ENCODE results near the gene GMDS.

GMDS gene

DNA sequence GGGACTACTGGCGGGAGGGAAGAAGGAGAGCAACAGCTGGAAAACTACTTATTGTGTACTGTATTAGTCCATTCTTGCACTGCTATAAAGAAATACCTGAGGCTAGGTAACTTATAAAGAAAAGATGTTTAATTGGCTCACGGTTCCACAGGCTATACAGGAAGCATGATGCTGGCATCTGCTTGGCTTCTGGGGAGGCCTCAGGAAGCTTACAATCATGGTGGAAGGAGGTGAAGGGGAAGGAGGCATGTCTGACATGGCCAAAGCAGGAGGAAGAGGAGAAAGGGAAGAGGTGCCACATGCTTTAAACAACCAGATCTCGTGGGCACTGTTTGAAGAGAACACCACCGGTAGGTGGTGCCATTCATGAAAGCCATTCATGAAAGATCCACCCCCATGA is 67.3 kb downstream of the GMDS start:
- DNase-seq (ENCODE audit: low read depth), result no peak

DNA sequence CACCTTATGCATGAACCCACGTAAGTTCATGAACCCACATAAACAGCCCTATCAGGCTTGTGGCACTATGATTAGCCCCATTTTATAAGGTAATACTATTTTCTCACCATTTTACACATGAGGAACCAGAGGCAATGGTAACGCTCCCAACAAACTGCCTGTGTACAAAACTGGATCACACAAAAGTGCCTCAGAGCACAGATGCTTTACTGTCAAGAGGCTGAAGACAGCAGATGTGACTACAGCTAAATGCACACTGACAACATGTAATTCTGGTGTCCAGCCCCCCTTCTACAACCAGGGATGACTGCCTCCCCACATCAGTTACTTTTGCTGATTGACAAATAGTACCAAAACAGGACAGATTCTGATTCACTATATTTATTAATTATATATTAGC is 69.6 kb downstream of the GMDS start:
- no peak for DNase-seq (ENCODE audit: low read depth)

DNA sequence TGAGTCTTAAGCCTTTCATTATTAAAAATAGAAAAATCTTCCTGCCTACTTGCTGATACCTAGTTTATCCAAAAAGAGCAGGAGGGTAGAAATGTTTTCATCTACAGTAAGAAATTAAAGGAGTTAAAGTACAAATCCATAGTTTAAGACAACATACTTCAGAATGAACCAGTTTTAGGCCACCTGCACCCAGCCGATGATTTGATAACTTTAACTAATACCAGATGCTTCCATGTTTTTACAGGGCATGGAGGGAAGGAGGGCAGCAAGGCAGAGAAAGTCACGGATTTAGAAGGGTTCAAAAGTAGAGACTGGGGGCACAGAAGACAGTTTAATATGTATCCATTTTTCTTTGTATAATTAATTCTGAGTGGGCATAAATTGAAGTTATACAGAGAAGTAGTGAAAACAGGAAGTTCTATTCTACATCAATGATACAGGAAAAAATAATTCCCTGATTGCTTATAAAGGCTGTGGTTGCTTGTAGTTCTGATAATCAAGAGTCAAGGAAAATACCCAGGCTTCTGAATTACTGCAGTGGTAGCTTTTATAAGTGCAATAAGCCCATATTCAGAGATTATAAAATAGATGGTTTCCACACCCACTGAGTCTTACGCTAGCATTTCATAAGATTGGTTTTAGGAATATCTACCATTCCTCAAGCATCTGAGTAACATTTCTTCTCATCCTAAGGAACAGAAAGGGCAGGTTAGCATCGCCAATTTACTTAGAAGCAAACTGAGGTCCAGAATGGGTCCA is 72.0 kb downstream of the GMDS start:
- no peak for DNase-seq (ENCODE audit: low read depth)

DNA sequence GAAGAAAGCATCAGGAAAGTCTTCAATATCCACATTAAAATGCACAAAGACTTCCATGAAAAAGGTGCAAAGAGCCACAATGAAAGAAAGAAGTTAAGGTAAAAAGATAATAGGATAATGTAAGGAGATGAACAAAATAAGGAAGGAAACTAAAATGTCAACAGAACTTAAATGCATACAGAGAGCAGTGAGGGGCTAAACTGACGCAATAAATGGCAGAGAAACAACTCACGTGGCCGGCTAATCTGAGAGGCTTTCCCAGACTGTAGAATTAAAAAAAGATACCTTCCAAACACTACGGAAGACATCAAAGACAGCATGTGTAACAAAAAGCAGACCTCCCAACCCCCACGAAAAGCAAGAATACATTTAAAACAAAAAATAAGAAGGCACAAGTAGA is 73.7 kb downstream of the GMDS start:
- DNase-seq (ENCODE audit: low read depth), result no peak

DNA sequence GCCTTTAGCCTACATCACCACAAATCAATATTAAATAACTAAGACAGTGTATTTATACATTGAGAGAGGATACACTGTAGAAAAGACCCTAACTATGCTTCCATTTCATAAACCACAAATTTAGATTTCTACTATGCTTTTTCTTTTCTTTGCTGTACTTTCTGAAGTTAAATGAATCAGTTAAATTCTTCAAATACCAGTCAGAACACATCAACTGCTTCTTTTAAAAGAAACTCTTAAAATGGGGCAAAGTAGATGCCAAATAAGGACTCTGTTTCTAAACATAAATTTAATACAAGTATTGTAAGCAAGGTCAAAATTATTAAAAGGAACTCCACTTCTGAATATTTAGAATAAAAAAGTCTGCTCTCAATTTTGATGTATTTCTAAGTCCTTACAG is 76.9 kb downstream of the GMDS start:
- no peak for DNase-seq (ENCODE audit: low read depth)

DNA sequence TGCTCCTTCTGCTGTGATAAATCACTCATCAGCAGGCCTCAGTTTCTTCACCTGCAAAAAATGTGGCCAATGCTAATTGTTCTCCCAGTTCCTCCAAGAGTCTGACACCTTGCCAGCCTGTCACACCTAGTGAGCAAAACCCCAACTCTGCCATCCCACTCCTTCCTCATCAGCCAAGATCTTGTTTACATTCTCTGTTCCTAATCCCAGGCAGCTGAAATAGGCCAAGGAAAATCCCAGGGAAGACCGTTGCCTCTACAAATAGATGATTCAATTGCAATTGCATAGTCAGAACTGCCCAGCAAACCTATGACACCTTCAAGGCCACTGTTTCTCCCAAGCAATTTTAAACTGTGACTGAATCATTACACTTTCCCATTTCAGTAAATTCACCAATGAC is 78.7 kb downstream of the GMDS start:
- no peak for DNase-seq (ENCODE audit: low read depth)

DNA sequence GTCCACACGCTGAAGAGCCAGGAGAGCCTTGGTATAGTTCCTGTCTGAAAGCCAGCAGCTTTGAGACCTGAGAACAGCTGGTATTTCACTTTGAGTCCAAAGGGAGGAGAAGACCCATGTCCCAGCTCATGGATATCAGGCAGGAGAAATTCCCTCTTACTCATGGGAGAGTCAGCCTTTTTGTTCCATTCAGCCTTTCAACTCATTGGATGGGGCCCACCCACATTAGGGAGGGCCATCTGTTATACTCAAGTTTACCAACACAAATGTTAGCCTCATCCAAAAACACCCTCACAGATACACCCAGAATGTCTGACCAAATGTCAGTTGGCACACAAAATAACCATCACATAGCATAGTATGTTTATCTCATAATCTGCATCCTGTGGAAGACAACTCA is 80.1 kb downstream of the GMDS start:
- no peak for DNase-seq (ENCODE audit: low read depth)

DNA sequence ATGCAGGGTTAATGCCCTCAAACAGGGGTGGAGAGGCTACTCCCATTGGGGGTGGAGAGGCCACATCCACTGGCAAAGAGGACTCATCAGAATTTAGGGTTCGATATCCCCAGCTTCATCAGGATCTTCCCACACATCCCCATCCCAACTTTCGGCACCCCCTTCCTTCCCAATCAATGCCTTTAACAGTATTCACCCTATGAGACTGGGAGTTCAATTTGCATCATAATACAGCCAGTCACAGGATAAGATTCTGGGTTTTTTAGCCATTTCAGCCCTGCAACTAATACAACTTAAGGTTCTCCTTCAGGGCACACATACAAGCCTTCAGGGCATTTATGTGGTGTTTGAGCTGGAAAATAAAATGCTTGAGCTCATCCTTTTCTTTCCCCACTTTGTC is 80.9 kb downstream of the GMDS start:
- no peak for DNase-seq (ENCODE audit: low read depth)

DNA sequence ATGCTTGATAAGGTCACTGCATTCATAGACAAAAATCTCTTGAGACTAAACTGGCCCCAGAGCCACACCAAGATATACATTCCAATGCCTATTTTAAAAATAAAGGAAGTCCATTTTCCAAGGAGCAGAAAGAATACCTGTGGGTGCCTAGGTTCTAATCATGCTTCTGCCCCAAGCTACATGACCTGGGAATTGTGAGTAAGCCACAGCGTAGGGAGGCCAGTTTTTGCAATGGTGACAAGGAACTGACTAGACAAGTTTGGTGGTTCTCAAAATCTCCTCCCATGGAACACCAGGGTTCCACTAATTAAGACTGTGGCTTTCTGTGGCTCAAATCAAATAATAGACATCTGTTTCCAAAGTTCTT is 83.3 kb downstream of the GMDS start:
- no peak for DNase-seq (ENCODE audit: low read depth)

DNA sequence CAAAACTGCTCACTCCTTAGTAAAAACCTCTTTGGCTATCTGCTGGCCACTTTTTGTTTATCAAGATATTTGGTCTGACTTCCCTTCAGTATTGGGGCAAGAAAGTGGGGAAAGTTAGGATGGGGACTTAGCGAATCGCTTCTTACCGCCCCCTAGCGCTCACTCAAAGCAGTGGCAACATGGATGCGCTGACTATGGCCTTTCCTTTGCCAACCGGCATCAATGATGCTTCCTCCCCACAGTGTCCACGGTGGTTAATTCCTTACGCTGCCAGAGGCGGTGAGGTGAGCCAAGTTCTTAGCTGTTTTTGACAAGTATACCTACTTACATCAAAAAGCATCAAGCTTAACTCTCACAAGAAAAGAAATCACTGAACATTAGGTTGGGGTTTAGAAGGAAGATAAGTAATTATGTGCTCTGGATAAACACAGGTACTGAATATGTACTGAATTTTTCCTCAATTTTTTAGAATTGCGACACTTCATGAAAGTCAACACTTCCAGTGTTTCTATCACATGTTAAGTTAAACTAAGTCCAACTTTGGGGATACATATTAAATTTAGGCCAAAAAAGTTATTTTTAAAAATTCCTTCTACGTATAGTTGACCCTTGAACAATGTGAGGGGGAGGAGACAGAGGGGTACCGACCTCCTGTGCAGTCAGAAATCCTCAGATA is 86.7 kb downstream of the GMDS start:
- DNase-seq (ENCODE audit: low read depth), result no peak

DNA sequence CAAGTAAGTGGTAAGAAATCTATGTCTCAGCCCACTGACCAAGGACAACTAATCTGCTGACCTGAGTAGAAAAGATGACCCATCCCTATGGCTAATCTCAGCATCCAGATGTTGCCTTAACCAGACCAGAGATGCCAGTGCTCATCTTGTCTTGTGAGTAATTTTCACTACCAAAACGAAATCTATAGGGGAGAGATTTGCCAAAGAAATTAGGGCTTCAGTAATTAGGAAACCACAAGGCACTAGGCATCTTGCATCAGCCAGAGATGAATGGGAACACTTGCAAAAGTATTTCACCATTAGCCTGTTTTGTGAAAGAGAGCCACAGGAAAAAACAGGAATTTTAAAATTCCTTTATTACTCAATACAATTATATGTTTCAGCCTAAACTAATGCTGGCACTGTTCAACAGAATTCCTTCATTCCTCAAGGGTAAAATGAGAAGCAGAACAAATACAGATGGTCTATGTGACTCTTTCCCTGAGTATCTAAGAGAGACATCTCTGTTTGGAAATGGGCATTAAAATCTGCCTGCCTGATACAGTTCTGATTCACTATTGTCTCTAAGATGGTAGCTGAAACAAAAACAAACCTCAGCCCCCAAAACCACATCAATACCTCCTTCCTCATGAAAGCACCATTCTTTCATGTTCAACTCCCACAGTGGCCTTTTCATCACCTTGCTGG is 87.8 kb downstream of the GMDS start:
- DNase-seq (ENCODE audit: low read depth), result no peak

DNA sequence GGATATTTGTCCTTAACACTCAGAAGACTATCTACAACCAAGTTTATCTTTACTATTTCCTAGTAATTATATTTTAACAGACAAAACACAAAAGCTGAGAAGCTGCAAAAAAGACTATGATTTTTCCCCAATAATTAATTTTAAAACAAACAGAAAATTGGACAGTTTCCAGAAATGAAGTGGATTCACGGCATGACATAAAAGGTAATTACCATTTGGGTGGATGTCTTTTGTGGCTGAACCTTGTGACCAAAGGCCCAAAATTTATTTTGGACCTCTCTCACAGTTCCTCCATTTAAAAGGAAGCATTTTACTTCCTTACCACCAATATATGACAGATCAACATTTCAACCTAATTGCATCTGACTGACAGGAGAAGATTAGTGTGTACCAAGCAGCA is 90.2 kb downstream of the GMDS start:
- DNase-seq (ENCODE audit: low read depth), result no peak

DNA sequence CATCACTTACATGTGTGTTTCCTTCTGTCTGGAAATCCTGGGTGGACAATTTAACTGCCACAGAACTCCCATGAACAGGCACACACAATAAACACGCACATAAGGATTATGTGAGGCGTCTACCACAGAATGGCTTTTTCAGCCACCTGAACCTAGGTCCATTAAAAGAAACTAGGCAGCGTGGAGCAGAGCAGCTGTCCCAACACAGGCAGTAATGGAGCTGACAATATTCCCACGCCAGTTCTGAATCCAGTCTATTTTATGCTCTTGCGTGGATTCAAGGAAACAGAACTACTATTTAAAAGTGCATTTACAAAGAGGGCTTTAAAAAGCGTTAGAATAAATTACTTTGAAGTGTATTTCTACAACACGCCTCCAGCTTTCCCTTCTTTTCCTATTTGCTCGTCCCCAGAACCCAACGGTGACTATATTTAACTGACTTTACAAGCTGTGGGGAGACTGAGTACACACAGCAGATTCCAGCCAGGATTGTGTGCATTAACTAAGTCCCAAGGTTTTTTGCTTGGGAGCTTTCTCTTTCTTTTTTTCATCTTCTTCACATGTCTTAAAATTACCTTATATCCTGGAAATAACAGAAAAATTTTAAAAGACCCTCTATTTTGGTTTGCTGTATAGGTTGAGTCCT is 95.9 kb downstream of the GMDS start:
- no peak for DNase-seq (ENCODE audit: low read depth)

DNA sequence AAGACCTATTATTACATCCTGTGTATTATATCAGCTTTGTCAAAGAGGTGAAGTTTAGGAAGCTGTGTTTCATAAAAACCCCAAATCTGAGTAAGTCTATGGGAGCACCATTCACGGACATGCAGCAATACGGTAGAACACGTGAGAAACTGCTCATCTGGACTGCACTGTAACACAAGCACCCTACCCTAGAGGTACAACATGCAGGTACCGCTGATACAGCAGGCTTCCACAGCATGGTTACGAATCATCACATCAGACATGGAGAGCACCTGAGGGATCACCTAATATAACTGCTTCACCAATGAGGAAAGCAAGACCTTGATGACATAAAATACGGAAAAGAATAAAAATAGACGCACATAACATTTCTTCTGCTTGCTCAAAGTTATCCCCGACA is 96.7 kb downstream of the GMDS start:
- no peak for DNase-seq (ENCODE audit: low read depth)

DNA sequence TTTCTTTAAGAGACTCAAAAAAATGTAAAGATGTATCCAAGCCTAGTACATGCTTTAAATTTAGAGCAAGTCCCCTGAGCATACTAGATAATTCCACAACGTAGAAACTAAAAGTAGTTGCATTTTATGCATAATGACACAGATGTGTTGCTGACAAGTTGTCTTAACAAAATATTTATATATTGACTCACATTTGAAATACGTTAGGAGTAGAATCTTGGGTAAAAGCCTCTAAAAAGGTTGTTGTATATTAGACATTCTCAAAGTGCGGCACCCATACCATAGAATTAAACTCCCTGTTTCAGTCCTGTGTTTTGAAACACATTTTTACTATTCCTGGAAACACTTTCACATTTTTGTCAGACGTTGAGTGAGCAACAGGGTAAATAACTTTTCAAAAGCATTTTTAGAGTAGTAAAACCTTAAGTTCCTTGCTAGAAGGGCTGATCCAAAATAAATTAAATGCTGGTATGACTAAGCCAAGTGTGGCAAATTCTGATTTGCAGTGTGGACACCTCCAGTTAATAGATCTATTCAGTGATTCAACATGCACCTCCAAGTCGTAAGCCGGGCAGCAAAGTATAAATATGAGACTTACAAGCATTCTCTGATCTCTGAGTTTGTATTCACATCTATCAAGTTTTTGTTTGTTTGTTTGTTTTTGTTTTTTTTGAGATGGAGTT is 97.5 kb downstream of the GMDS start:
- no peak for DNase-seq (ENCODE audit: low read depth)

DNA sequence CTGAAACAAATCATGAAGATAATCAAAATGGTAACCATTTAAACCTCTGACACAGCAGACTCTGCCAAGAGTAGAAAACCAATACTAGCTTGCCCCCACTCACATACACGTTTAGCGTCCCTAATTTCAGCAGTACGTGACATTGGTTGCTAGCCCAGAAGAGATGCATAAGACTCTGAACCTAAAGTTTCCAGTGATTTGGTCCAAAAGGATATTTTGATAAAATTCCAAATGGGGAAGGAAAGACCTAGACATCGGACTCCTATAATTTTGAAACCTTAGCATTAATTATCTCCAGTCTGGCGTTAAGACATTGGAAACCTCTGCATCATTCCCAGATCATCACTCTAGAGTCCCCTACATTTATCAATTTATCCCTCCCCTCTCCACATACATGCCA is 98.1 kb downstream of the GMDS start:
- DNase-seq (ENCODE audit: low read depth), result no peak

DNA sequence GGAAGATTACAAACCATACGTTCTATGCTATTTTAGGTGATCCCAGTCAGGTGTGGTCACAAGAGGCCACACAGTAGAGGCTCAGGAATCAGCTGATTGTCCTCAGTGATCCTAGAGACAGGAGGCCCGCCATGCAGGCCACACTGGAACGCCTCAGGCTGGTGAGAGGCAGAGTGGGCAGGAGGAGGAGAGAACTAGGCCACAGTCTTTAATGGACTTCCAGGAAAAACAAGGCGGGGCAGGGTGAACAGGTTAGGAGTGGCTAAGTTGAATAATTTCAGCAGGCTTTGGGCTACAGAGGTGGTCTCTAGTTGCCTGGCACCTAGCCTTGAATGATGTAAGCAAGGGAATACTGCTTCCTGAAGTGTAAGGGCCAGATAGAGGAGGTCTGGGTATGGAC is 101.2 kb downstream of the GMDS start:
- DNase-seq (ENCODE audit: low read depth), result no peak

DNA sequence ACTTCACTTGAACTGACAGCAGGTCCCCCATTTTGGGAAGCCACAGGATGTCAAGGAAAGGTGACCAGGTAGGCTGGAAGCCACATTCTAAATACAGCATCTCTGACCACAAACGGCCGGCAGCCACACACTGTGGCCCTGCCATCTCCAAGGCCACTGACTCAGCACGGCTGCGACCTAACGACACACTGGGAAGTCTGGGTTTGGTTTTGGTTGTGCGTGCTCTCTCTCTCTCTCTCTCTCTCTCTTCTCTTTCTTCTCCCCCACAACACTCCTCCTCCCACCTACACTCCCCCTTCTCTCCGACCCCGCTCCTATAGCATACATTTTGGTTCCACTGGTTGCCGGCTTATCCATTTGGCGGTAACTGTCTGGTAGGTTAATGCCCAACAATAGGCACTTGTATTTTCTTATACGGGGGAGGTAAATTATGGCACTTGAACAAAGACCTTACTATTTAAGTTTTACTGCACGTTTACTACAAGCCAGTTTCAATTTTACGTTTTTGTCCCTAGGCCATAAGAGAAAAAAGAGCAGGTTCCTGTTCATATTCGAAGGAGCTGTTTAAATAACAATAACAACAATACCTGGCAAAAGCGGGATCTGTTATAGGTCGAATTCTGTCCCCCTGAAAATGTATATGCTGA is 103.6 kb downstream of the GMDS start:
- DNase-seq (ENCODE audit: low read depth), result no peak

DNA sequence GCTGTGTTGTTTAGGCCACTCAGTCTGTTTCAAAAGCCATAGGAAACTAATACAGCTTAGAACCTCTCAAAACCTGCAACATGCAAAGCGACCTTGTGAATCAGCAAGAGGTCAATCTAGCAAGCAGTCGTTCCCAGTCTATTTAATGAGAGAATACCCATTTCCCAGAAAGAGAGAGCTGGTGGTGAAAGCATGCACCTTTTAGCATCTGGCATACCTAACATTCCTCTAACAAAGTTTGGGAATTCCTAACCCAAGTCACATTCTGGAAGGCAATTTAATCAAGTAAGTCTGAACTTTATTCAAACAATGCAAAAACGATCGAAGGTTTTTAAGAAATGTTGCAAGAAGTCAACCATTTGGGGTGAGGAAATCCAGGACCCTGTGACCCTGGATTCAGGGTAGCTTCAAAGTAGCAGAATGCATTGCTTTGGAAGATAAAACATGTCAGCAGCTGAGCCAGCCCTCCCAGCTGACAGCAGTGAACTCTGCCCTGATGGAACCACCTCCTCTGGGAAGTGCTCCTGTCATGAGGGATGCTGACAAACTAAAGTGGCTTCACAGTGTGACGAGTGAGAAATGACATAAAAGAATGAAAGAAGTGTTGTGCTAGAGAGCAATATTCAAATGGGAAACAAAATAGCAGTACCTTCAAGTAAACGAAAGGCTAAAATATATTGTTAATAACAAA is 104.8 kb downstream of the GMDS start:
- DNase-seq (ENCODE audit: low read depth), result no peak

DNA sequence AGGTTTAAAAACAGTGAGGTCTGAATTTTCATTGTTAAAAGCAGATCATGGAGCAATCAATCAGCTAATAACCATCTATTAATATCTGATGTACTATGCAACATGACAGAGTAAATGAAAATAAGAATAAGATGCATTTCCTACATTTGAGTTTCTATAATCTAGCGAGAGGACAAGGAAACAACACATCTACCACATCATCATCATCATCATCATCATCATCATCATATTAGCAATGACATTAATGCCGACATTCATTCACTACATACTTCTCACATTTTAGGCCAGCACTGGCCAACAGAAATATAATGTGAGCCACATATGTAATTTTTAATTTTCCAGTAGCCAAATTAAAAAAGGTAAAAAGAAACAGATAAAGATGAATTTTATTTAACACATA is 110.0 kb downstream of the GMDS start:
- no peak for DNase-seq (ENCODE audit: low read depth)

DNA sequence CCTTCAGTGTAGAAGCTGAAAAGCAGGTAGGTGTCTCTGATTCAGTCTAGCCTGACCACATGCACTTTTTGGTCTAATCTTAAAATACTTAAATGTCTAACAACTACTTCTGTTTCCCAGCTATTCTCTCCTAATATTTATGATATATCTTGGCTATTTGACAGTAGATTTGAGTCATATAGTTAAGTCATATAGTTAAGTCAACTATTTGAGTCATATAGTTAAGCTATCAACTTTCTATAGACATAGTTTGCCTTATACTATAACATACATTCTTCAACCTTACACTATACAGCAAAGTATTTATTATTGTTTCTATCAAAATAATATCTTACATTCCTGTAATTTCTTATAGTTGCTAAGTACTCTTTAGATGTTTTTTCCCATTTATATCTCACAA is 110.9 kb downstream of the GMDS start:
- DNase-seq (ENCODE audit: low read depth), result no peak

Measured in stimulated activated CD8-positive, alpha-beta memory T cell treated with anti-CD3 and anti-CD28 coated beads, Interleukin-7, amount 100 ng/mL, for 24 hours (primary cell).